NCI-H128 (cell line): ENCODE data around the gene PLXNB1.

Source experiments
- DNase-seq: peaks from one replicate; lab custom pipeline; 2025; ENCODE audit not compliant: unreplicated experiment; lab: John Stamatoyannopoulos, UW

PLXNB1 gene

DNA sequence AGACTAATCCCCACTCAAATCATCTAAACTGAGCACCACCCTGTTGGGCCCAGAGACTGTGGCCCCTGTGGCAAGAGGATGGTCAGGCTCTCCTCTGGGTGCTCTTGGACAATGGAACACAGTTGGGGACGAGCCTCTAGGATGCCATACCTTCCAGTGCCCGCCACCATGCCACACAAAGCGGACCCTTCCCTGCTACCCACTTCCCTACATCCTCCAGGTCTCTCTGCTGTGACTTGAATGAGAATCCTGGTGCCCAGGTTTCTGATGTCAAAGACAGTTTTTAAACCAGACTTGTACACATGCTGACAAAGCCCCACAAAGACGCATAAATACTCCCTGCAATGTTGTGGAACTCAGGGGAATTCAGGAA is 5.3 kb upstream of the PLXNB1 start:
- no peak for DNase-seq

DNA sequence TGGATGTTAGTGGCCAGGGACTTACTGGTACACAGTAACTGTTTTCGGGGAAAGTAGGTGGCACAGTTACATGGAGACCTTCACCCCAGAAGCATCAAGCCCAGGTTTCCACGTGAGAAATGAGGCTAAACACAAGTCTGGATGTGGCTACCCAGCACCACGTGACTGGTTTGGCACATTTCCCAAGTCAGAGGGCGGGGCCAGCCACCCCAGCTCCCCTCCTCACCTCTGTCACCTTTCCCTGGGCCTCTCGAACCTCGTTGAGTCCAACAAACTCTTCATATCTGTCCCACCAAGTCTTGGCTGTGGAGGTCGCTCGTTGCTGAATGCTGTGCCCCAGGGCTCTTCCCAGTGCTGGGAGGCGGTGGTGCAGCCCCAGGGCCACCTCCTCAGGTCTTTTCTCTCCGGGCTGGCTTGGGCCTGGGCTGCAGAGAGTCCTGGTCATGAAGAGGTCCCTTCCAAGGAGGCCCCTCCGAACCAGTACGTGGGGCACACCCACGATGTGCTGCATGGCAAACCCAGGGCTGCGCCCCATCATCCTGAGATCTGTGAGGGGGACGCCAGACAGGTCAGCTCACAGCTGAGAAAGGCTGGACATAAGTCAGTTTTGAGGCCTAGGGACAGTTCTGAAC is 4.8 kb upstream of the PLXNB1 start:
- no peak for DNase-seq

GRCh38 chr3:48433472-48434118 is 3.7 kb upstream of the PLXNB1 start:
- DNase-seq, result no peak

GRCh38 chr3:48432411-48433371 is 2.8 kb upstream of the PLXNB1 start:
- no peak for DNase-seq

DNA sequence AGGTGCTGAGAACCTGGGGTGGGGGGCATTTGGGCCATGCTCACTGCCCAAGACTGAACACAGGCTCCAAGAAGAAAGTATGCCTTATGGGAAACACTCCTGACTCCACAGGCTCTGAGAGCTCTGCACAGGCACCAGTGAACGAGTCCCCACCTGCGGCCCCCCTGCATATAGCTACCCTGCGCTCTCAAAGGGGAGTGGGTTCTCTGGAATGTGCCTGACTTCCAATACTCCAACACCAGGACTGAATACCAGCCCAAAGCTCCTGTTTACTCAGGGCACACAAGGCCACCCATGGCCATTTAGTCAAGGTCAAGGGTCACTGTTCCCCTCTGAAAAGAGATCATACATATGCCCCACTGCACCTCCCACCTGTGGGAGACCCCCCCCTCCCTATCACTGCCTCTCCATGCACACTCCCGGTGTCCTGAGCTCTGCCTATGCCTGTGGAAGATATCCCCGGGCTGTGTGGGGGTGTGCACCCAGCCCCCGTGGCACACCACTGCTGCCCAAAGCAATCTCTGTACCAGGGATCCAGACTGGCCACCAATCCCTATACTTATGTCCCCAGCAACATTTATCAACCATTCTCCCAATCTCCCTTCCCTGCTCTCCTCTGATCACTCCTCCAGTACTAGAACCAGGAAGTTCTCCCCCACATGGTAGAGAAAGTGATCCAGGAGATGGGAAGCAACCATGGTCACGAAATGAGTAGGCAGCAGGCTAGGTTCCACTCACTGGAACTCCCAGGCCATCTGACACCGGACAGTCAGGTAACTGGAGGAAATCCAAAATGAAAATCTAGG is 1.5 kb upstream of the PLXNB1 start:
- no peak for DNase-seq

DNA sequence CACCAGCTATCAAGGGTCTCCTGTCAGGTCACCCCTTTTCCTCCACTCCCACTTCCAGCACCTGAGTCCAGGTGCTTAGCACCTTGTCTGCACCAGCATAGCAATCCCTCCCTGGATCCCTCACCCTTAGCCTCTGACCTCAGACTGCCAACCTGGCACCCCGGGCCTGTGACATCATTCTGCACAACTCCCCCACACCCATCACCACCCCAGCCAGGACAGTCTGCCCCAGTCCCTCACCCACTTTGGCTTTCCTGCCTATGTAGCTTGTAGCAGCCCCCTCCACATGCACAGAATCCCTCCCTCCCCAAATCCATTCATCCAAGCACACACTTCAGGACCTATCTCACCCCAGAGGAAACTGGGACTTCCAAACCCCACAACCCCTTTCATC is 819 bp upstream of the PLXNB1 start:
- DNase-seq, result no peak

DNA sequence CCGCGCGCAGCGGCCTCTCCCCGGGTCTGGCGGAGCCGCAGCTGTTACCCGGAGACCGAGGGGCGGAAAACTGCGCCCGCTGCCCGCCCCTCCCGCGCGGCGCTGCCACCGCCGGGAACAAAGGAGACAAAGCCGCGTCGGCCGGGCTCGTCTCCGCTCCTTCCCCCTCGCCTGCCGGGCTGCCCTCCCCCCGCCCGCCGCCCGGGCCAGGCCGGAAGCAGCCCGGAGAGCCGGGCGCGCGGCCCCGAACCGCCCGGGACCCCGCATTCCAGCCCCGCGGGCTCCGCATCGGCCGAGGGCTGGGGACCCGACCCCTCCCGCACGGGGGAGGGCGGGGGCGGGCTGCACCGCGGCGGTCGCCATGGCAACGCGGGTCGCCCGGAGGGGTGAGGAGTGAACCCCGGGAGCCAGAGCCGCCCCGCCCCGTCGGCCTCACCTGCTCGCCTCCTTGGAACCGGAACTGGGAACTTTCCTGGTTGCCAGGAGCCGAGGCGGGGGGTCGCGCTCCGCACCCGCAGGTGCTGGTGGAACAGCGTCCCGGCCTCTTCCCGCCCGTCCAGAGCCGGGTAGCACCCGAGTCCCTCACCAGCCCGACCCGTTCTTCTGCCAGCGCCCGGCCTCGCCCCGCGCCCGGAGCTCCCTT is 448 bp downstream of the PLXNB1 start:
- DNase-seq, result peak; percentile 41

- DNase-seq, result peak; percentile 8
These were observed 1.1 kb downstream of the PLXNB1 start for GRCh38 chr3:48428572-48429316.

DNA sequence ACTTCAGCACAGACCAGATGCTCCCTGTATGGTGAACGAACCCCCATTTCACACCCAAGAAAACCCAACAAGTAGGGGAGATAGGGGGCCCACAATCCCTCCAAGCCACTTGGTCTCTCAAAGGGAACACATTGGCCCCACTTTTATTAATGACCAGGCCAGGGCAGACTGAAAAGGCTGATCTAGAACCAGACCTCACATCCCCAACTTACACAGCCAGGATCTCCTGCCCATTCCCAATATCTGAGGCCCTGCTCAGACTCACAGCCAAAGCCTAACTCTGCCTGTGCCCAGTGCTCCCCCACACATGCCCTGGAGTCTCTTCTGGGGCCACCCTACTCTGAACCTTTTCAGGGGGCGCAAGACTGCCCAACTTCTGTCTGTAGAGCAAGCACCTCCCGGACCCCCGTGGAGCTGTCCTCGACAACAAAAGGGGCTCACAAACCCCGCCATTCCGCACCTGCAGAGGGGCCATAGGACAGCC is 1.8 kb downstream of the PLXNB1 start:
- DNase-seq, result no peak

- DNase-seq, result no peak
These were observed 2.3 kb downstream of the PLXNB1 start for GRCh38 chr3:48427630-48427962.

DNA sequence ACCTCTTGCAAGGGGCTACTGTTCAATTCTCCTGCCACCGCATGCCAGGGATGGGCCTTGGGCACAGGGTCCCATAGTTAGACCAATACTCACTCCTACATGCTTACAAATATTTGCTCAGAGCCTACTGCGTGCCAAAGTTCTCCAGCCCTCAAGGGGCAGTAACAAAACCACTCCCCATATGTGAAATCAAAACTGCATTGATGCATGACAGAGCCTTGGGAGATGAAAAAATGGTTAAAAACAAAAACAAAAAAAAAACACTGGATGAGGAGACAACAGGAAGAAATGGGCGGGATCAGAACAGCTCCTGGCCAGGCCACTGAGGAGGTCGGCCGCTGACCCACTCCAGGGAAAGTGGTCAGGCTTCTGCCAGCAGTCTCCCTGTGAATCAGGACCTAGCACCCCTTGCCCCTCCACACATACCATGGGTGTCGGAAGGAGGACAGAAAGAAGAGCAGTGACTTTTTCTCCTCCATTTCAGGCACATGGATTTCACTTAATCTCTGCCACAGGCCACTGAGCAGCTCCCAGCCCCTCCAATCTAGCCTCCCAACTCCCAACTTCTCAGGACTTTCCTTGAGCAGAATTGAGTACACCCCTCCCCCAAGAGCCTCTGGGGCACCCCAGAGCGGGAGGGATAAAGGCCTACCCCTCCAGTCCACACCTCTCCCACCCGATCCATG is 2.8 kb downstream of the PLXNB1 start:
- DNase-seq, result no peak

DNA sequence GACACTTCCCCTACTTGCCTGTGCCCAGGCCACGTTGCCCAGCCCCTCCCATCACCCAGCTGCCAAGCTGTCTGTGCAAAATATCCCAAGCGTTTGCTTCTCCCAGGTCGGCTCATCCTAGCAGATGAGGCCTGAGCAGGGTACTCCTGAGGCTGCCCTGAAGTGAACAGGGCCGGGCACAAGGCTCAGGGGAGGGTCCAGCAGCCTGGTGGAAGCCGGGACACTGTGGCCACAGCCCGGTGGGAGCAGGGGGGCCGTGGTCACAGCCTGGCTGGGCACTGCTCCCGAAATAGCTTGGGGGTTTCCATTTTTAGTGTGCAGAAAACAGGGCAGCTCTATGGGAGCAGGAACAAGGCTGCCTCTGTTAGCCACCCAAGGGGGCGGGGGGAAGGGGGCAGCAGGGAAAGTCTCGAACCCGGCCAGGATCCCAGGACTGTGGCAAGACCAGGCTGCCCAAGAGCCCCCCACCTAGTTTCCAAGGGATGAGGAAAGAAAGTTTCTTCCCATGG is 3.4 kb downstream of the PLXNB1 start:
- DNase-seq, result no peak

DNA sequence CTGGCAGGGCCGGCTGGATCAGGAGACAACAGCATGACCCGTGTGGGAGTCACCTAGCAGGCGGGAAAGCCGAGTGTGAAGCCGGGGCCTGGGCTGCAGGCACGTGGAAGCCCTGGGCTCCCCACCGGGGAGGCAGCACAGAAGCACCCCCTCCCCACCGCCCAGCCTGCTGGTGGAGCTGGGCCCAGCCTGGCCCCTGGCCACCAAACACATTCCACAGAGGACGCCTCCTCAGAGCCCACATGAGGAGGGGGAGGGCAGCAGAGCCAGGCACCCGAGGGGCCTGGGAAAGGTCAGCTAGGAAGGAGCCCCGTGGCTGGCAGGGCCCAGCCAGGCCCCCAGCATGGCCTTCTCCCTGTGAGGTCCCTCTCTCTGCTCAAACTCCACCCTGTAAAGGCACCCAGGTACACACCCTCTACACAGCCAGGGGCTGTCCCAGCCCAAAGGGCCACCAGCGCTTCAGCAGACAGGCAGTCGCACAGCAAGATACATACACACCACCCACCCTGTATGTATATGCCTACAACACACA is 4.5 kb downstream of the PLXNB1 start:
- DNase-seq, result no peak

DNA sequence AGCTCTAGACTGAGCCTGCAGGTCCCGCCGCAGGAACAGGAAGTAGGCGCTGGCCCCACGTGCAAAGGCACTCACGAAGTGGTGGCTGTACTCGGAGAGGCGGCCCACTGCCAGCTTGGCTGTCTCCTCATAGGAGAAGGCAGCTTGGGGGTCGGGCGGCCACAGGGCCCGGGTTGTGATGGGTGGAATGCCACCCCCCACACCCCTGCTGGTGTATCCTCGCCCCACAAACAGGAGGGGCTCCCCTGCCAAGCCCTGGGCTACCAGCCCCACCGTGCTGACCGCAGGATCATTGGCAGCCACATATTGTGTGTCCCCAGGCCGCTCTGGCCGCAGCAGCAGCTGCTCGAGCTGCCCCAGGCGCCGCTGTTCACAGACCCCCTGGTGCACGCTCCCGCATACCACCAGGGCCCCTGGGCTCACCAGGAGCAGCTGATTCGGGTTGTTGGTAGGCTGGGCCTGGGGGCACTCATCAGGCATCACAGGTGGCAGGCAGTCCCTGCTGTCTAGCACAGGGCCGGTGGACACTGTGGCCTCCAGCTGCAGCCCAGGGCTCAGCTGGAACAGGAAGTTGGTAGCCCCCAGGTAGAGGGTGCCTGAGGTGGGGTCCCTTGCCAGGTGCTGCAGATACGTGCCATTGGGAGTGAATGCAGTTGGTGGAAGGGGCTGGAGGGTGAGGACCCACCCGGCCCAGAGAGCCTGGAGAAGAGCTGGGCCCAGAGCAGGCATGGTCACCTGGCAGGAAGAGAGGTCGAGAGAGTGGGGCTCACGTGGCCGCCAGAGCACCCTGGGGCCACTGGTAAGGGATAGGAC is 5.8 kb downstream of the PLXNB1 start:
- DNase-seq, result no peak

DNA sequence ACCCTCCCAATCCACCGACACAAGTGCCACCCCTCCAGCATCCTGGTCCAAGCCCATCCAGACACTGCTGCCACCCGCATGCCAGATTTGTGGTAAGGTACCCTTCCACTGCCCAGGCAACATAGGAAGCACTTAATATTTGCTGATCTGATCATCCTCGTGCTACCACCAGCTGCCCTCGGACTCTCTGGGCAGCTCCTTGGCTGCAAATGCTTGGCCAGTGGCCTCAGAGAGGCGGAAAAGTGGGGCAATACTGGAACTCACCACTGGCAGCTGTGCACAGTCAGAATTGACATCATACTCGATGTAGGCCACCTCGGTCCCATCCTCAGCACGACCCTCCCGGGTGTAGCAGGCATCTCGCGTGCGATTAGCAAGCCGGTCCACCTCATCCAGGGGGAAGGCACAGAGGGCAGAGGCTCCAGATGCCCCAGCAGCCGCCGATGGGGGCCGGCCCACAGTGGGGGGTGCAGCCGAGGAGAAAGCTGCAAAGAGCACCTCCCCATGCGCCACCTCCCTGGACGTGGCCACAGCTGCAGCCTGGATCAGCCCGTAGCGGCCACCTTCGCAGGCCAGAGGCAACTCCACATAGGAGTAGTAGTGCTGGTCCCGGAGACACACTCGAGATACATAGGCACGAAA is 6.5 kb downstream of the PLXNB1 start:
- DNase-seq, result no peak

- DNase-seq, result no peak
These were observed 7.2 kb downstream of the PLXNB1 start for GRCh38 chr3:48422681-48423080.

DNA sequence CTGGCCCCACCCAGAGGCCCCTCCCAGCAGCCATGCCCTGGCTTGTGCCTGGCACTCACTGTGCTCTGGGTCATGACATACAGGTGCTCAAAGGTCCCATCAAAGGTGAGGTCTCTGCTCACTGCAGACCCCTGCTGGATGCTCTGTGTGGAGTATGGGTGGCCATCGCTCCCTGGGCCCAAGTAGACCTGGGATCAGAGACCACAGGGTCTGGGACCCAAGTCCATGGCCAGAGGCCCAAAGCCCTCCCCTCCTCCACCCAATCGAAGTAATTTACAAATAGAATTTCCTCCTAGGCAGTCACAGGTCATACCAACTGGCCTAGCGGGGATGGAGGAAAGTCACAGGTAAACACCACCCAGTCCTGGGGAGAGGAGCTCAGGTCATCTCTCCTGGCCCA is 7.6 kb downstream of the PLXNB1 start:
- DNase-seq, result no peak

GRCh38 chr3:48420561-48420960 is 9.3 kb downstream of the PLXNB1 start:
- no peak for DNase-seq
